ENCODE measurements around the gene HSPA12A.

Gene HSPA12A

GRCh38 chr10:116685807-116686206, 56.6 kb downstream of the HSPA12A start:
- no peak for TF ChIP-seq CTCF (IDR thresholded peaks at IDR 0.05)
- peaks cover 0 to 36% (median 23%) of the 10 kb centered on the region in 4 donors for H3K4me1 ChIP-seq
- H3K9me3 ChIP-seq, result no peaks in the 10 kb centered on the region
- no peak overlapping the region for H3K27ac ChIP-seq
- intact Hi-C loops (cut with DNase I; ENCODE audit: low total_unique reads), result no loop called here
- H3K27me3 ChIP-seq, result no peaks in the 10 kb centered on the region
- H3K36me3 ChIP-seq, result no peaks in the 10 kb centered on the region
- DNase-seq, result no peak
- H3K4me3 ChIP-seq, result no peak overlapping the region

- Histone ChIP-seq H3K27me3 (no peaks in the 10 kb centered on the region), H3K4me3 (no peak overlapping the region), H3K9me3 (no peaks in the 10 kb centered on the region), H3K36me3 (peaks cover 0 to under 1% (median 0%) of the 10 kb centered on the region in 3 donors), H3K4me1 (peaks cover 0 to 25% (median 14%) of the 10 kb centered on the region in 4 donors), H3K27ac (no peak overlapping the region)
- intact Hi-C loops (cut with DNase I; ENCODE audit: low total_unique reads), result loop anchor here (5.0 kb wide), 1 partner anchor 83 kb away; no protein-coding TSS in a partner anchor
- no peak for TF ChIP-seq CTCF (IDR thresholded peaks at IDR 0.05)
- no peak for DNase-seq
These were observed 57.6 kb downstream of the HSPA12A start for GRCh38 chr10:116684781-116685180.

- no peak for TF ChIP-seq CTCF (IDR thresholded peaks at IDR 0.05)
- intact Hi-C loops (cut with DNase I; ENCODE audit: low total_unique reads), result loop anchor here (2.0 to 5.0 kb wide), 2 partner anchors 83 to 105 kb away; no protein-coding TSS in a partner anchor
These were observed 58.5 kb downstream of the HSPA12A start for GRCh38 chr10:116683821-116684220.

GRCh38 chr10:116683166-116683565, 59.2 kb downstream of the HSPA12A start:
- no peaks in the 10 kb centered on the region for H3K9me3 ChIP-seq
- H3K4me1 ChIP-seq, result peaks cover 0 to 11% (median 6%) of the 10 kb centered on the region in 4 donors
- no peak for DNase-seq
- TF ChIP-seq CTCF (IDR thresholded peaks at IDR 0.05), result no peak
- no peaks in the 10 kb centered on the region for H3K27me3 ChIP-seq
- H3K27ac ChIP-seq, result no peak overlapping the region
- H3K36me3 ChIP-seq, result peaks cover 0 to 8% (median 3%) of the 10 kb centered on the region in 3 donors
- intact Hi-C loops (cut with DNase I; ENCODE audit: low total_unique reads), result loop anchor here (2.0 to 5.0 kb wide), 2 partner anchors 84 to 106 kb away; no protein-coding TSS in a partner anchor
- no peak overlapping the region for H3K4me3 ChIP-seq

More at GRCh38 chr10:116683821-116684220, 58.5 kb downstream of the HSPA12A start:
- no peak overlapping the region for H3K27ac ChIP-seq
- peaks cover 0 to 8% (median 3%) of the 10 kb centered on the region in 3 donors for H3K36me3 ChIP-seq
- no peak overlapping the region for H3K4me3 ChIP-seq
- H3K9me3 ChIP-seq, result no peaks in the 10 kb centered on the region
- peaks cover 0 to 18% (median 11%) of the 10 kb centered on the region in 4 donors for H3K4me1 ChIP-seq
- no peak for DNase-seq
- H3K27me3 ChIP-seq, result no peaks in the 10 kb centered on the region

- H3K4me3 ChIP-seq, result no peak overlapping the region
- no peak overlapping the region for H3K27ac ChIP-seq
- no peaks in the 10 kb centered on the region for H3K27me3 ChIP-seq
- intact Hi-C loops (cut with DNase I; ENCODE audit: low total_unique reads), result no loop called here
- no peaks in the 10 kb centered on the region for H3K9me3 ChIP-seq
- no peak for TF ChIP-seq CTCF (IDR thresholded peaks at IDR 0.05)
- no peak for DNase-seq
- peaks cover 0 to 5% (median 2%) of the 10 kb centered on the region in 4 donors for H3K4me1 ChIP-seq
- peaks cover 28 to 35% (median 29%) of the 10 kb centered on the region in 3 donors for H3K36me3 ChIP-seq
These were observed 63.0 kb downstream of the HSPA12A start for GRCh38 chr10:116679351-116679750.
